Thoracic aorta (tissue), 2 donors: ENCODE results near the gene ZDHHC8. TPM values are rescaled to one million over a fixed set of nuclear protein-coding genes. Genes with fewer than 3 reads are reported as not detected.

Source experiments
- ATAC-seq: fragments of 150-250 bp; one replicate; pipeline ENCODE4 v1.8.0; 2017; ENCODE audit warnings: low read depth; ENCODE audit not compliant: insufficient number of reproducible peaks, low FRiP score
- DNase-seq: peaks from one replicate; pipeline ENCODE4 v3.0.0-alpha.2; 2020; ENCODE audit warnings: low spot score
- H3K27ac ChIP-seq, 2 donors: fragments of 200-600 bp; sonication (generic); 1 replicate in 1 of 2; 2 replicates in 1 of 2; pipeline ENCODE4 v1.5.1; 2016; ENCODE audit warnings: mild to moderate bottlenecking in 2 of 2, moderate library complexity in 2 of 2
- H3K27me3 ChIP-seq: fragments of 200-600 bp; sonication (generic); replicated peaks from 2 replicates; pipeline ENCODE4 v1.6.0; 2016; ENCODE audit warnings: mild to moderate bottlenecking; ENCODE audit not compliant: insufficient read depth
- H3K36me3 ChIP-seq: fragments of 200-600 bp; sonication (generic); one replicate; pipeline ENCODE4 v1.5.1; 2016
- H3K4me1 ChIP-seq, 2 donors: fragments of 200-600 bp; sonication (generic); 1 replicate in 1 of 2; 2 replicates in 1 of 2; pipeline versions ENCODE4 v1.5.1 to v1.6.0; 2016; ENCODE audit warnings: low read depth in 2 of 2, mild to moderate bottlenecking in 1 of 2; ENCODE audit not compliant: control insufficient read depth in 1 of 2
- H3K4me3 ChIP-seq: fragments of 200-600 bp; sonication (generic); 2 replicates; pipeline ENCODE4 v1.5.1; 2016; ENCODE audit warnings: mild to moderate bottlenecking
- H3K9me3 ChIP-seq: fragments of 200-600 bp; sonication (generic); 2 replicates; pipeline ENCODE4 v1.5.1; 2016
- CTCF ChIP-seq: fragments of 200-600 bp; sonication (generic); IDR thresholded peaks from one replicate; pipeline ENCODE4 v1.5.1; 2019; ENCODE audit warnings: antibody characterized with exemption
- total RNA-seq, 2 donors: library from RNA; depleted of rRNA; stranded (reverse); fragments of >200 nt; gene quantifications; one replicate each; pipeline versions ENCODE4 v1.1.0 to v1.2.3, GENCODE V29; 2016

Gene ZDHHC8
- total RNA-seq, 2 donors from 2014 or later: 14.8 to 49.8 TPM

- no peak for DNase-seq
- H3K9me3 ChIP-seq: no peaks in the 10 kb centered on the region
- no peaks in the 10 kb centered on the region for H3K4me1 ChIP-seq
- no peaks in the 10 kb centered on the region for H3K36me3 ChIP-seq
- H3K27me3 ChIP-seq: no peaks in the 10 kb centered on the region
- TF ChIP-seq CTCF: no peak
- no peak overlapping the region for H3K4me3 ChIP-seq
- no peak for ATAC-seq
- no peak overlapping the region for H3K27ac ChIP-seq
Measured at GRCh38 chr22:20176421-20177085, 44.9 kb downstream of the ZDHHC8 start.

GRCh38 chr22:20177217-20177911 is 45.8 kb downstream of the ZDHHC8 start:
- ATAC-seq (no peak), DNase-seq (no peak)
- Histone ChIP-seq H3K36me3 (no peaks in the 10 kb centered on the region), H3K9me3 (no peaks in the 10 kb centered on the region), H3K4me1 (no peaks in the 10 kb centered on the region), H3K4me3 (no peak overlapping the region), H3K27ac (no peak overlapping the region), H3K27me3 (no peaks in the 10 kb centered on the region)
- no peak for TF ChIP-seq CTCF

- Histone ChIP-seq H3K27me3 (no peaks in the 10 kb centered on the region), H3K36me3 (no peaks in the 10 kb centered on the region), H3K27ac (no peak overlapping the region), H3K4me1 (no peaks in the 10 kb centered on the region), H3K4me3 (no peak overlapping the region), H3K9me3 (no peaks in the 10 kb centered on the region)
- TF ChIP-seq CTCF: no peak
- DNase-seq (no peak), ATAC-seq (no peak)
Measured at GRCh38 chr22:20178075-20178914, 46.7 kb downstream of the ZDHHC8 start.

- Histone ChIP-seq H3K4me1 (no peaks in the 10 kb centered on the region), H3K36me3 (no peaks in the 10 kb centered on the region), H3K27me3 (no peaks in the 10 kb centered on the region), H3K9me3 (no peaks in the 10 kb centered on the region), H3K27ac (no peak overlapping the region), H3K4me3 (no peak overlapping the region)
- no peak for ATAC-seq
- no peak for TF ChIP-seq CTCF
- DNase-seq: no peak
Measured at GRCh38 chr22:20178915-20179227, 47.3 kb downstream of the ZDHHC8 start.
